Prostate gland (tissue), 2 donors: ENCODE data around the gene SYNJ2BP. TPM values are rescaled to one million over a fixed set of nuclear protein-coding genes. Genes with fewer than 3 reads are reported as not detected.

Experiments used
- DNase-seq: peaks from one replicate; pipeline ENCODE4 v3.0.0-alpha.2; 2019; ENCODE audit warnings: low spot score
- H3K27ac ChIP-seq, 2 donors: fragments of 200-600 bp; sonication (generic); 2 replicates each; pipeline ENCODE4 v1.5.1; 2017 to 2019
- H3K27me3 ChIP-seq: fragments of 200-600 bp; sonication (generic); replicated peaks from 2 replicates; pipeline ENCODE4 v1.5.1; 2019; ENCODE audit not compliant: insufficient read depth
- H3K36me3 ChIP-seq, 2 donors: fragments of 200-600 bp; sonication (generic); 1 replicate in 1 of 2; 2 replicates in 1 of 2; pipeline versions ENCODE4 v1.5.1 to v1.8.1; 2017 to 2019
- H3K4me1 ChIP-seq: fragments of 200-600 bp; sonication (generic); replicated peaks from 2 replicates; pipeline ENCODE4 v1.5.1; 2019
- H3K4me3 ChIP-seq, 2 donors: fragments of 200-600 bp; sonication (generic); 2 replicates each; pipeline ENCODE4 v1.5.1; 2017 to 2019
- H3K9me3 ChIP-seq: fragments of 200-600 bp; sonication (generic); 2 replicates; pipeline ENCODE4 v1.5.1; 2017
- CTCF ChIP-seq, 4 experiments: fragments of 200-600 bp in 2 of 4; fragments of 450-650 bp in 2 of 4; sonication (generic) in 2 of 4; IDR thresholded peaks; 1 replicate in 3 of 4; 2 replicates in 1 of 4; pipeline ENCODE4 v1.5.1; 2016 to 2019; ENCODE audit warnings: antibody characterized with exemption in 4 of 4, mild to moderate bottlenecking in 2 of 4, moderate library complexity in 2 of 4
- POLR2A ChIP-seq: fragments of 450-650 bp; IDR thresholded peaks from one replicate; pipeline ENCODE4 v1.6.1; 2016; ENCODE audit warnings: antibody characterized with exemption, mild to moderate bottlenecking
- POLR2AphosphoS5 ChIP-seq: sonication (generic); formaldehyde crosslinking; IDR thresholded peaks from one replicate; pipeline ENCODE4 v1.6.1; 2017; ENCODE audit warnings: antibody characterized with exemption
- WGBS: methylation state at CpG from one replicate; pipeline ENCODE4 v1.1.5; 2018; 5-methylcytosine and 5-hydroxymethylcytosine counted together
- intact Hi-C: fragments of 100-400 bp; cut with DNase I; formaldehyde crosslinking; loops from one replicate; pipeline ENCODE4 v1.14.2; 2022
- total RNA-seq, 2 donors: library from RNA; depleted of rRNA; stranded (reverse); fragments of >200 nt; gene quantifications; one replicate each; pipeline ENCODE4 v1.1.0, GENCODE V29; 2016

SYNJ2BP gene
- total RNA-seq, 2 donors from 2014 or later: 18.3 to 33.1 TPM

DNA sequence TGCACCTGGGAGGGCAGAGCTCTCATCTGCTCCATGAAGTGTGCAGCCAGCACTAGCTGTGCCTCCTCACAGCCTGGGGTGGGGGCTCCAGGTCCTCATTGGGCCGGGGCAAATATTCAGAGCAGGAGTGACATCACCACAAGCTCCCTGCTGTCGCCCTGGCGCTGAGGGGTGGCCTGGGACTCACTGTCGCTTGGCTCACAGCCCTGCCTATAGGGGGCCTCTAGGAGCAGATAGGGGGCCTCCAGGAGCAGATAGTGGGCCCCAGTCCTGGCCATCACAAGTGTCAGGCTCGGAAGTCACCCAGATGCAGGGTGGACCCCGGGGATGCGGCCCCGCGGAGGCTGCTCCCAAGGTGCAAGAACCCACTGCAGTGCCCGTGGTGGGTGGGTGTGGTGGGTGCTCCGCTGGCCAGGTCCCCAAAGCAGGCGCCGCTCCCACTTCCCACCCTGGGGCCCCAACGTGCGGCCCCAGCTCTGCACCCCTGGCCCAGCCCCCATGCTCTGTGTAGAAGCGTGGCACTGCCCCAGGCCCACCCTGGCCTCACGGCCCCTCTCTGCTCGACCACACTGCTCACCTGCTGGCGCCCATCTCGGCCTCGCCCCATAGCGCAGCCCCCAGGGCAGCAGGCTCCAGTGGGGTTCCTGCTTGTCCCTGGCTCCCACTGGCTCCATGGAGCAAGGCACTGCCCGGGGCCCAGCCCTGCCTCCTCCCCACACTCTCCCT is 18.0 kb downstream of the SYNJ2BP start:
- no peak overlapping the region for H3K4me3 ChIP-seq
- H3K27ac ChIP-seq: no peak overlapping the region
- no peaks in the 10 kb centered on the region for H3K27me3 ChIP-seq
- intact Hi-C loops: no loop called here
- no peaks in the 10 kb centered on the region for H3K4me1 ChIP-seq
- no peaks in the 10 kb centered on the region for H3K36me3 ChIP-seq
- TF ChIP-seq POLR2A: no peak
- no peak for TF ChIP-seq CTCF (IDR thresholded peaks at IDR 0.05)
- TF ChIP-seq POLR2AphosphoS5: no peak
- DNase-seq: no peak
- H3K9me3 ChIP-seq: no peaks in the 10 kb centered on the region
- WGBS: 92% methylated on average over 23 of the region's 23 CpGs

GRCh38 chr14:70398280-70398679 is 18.6 kb downstream of the SYNJ2BP start:
- Histone ChIP-seq H3K4me1 (no peaks in the 10 kb centered on the region), H3K36me3 (no peaks in the 10 kb centered on the region), H3K27ac (no peak overlapping the region), H3K27me3 (no peaks in the 10 kb centered on the region), H3K9me3 (no peaks in the 10 kb centered on the region), H3K4me3 (no peak overlapping the region)
- DNase-seq: no peak
- WGBS: 100% methylated on average over 2 of the region's 2 CpGs
- TF ChIP-seq POLR2A (no peak), POLR2AphosphoS5 (no peak), CTCF (IDR thresholded peaks at IDR 0.05) (no peak)
- intact Hi-C loops: no loop called here

GRCh38 chr14:70397746-70398145 is 19.1 kb downstream of the SYNJ2BP start:
- intact Hi-C loops: no loop called here
- Histone ChIP-seq H3K27me3 (no peaks in the 10 kb centered on the region), H3K4me3 (no peak overlapping the region), H3K9me3 (no peaks in the 10 kb centered on the region), H3K36me3 (no peaks in the 10 kb centered on the region), H3K27ac (no peak overlapping the region), H3K4me1 (no peaks in the 10 kb centered on the region)
- 100% methylated on average over 2 of the region's 2 CpGs for WGBS
- TF ChIP-seq POLR2A: no peak
- TF ChIP-seq POLR2AphosphoS5: no peak
- TF ChIP-seq CTCF (IDR thresholded peaks at IDR 0.05): no peak
- DNase-seq: no peak

GRCh38 chr14:70394674-70395306 is 22.1 kb downstream of the SYNJ2BP start:
- H3K4me3 ChIP-seq: no peak overlapping the region
- TF ChIP-seq CTCF (IDR thresholded peaks at IDR 0.05) (no peak), POLR2A (no peak), POLR2AphosphoS5 (no peak)
- no peaks in the 10 kb centered on the region for H3K36me3 ChIP-seq
- DNase-seq: no peak
- H3K4me1 ChIP-seq: no peaks in the 10 kb centered on the region
- no peak overlapping the region for H3K27ac ChIP-seq
- no peaks in the 10 kb centered on the region for H3K9me3 ChIP-seq
- no peaks in the 10 kb centered on the region for H3K27me3 ChIP-seq
- intact Hi-C loops: no loop called here

- no peak overlapping the region for H3K4me3 ChIP-seq
- no peaks in the 10 kb centered on the region for H3K27me3 ChIP-seq
- no peak overlapping the region for H3K27ac ChIP-seq
- no peaks in the 10 kb centered on the region for H3K4me1 ChIP-seq
- no peaks in the 10 kb centered on the region for H3K36me3 ChIP-seq
- 55% methylated on average over 3 of the region's 3 CpGs for WGBS
- H3K9me3 ChIP-seq: no peaks in the 10 kb centered on the region
- no peak for TF ChIP-seq CTCF (IDR thresholded peaks at IDR 0.05)
- no peak for TF ChIP-seq POLR2AphosphoS5
- no peak for TF ChIP-seq POLR2A
- intact Hi-C loops: no loop called here
- no peak for DNase-seq
Observed at GRCh38 chr14:70392676-70393075, 24.2 kb downstream of the SYNJ2BP start.
